GM23338 (cell line): Measurements from ENCODE around the gene RER1. TPM values are rescaled to one million over a fixed set of nuclear protein-coding genes. Genes with fewer than 3 reads are reported as not detected.

Source experiments
- ATAC-seq: fragments of 200-7000 bp; cut with Tn5 transposase; 3 replicates; pipeline ENCODE4 v1.9.1; 2020
- DNase-seq: peaks from one replicate; pipeline ENCODE4 v3.0.0-alpha.2; 2015; ENCODE audit warnings: low spot score
- H2AFZ ChIP-seq: fragments of 200-600 bp; sonication (generic); 2 replicates; pipeline ENCODE4 v1.8.0; 2016; ENCODE audit warnings: antibody characterized with exemption, mild to moderate bottlenecking, moderate library complexity
- H3F3A ChIP-seq: fragments of 200-600 bp; sonication (generic); replicated peaks from 2 replicates; pipeline ENCODE4 v1.8.0; 2017; ENCODE audit warnings: antibody characterized with exemption, mixed run types, low read depth
- H3K27ac ChIP-seq: fragments of 200-600 bp; sonication (generic); 2 replicates; pipeline ENCODE4 v1.6.1; 2016; ENCODE audit warnings: low read depth
- H3K27me3 ChIP-seq: fragments of 200-600 bp; sonication (generic); 2 replicates; pipeline ENCODE4 v1.8.0; 2016; ENCODE audit warnings: mild to moderate bottlenecking, mixed run types, moderate library complexity; ENCODE audit not compliant: insufficient read depth
- H3K36me3 ChIP-seq: fragments of 200-600 bp; sonication (generic); 2 replicates; pipeline ENCODE4 v1.8.0; 2016; ENCODE audit warnings: mild to moderate bottlenecking; ENCODE audit not compliant: insufficient read depth
- H3K4me1 ChIP-seq: fragments of 200-600 bp; sonication (generic); 2 replicates; pipeline ENCODE4 v1.8.0; 2016; ENCODE audit warnings: mild to moderate bottlenecking, moderate library complexity; ENCODE audit not compliant: insufficient read depth
- H3K4me2 ChIP-seq: fragments of 200-600 bp; sonication (generic); 2 replicates; pipeline ENCODE4 v1.7.1; 2017; ENCODE audit warnings: mixed run types
- H3K4me3 ChIP-seq: fragments of 200-600 bp; sonication (generic); 2 replicates; pipeline ENCODE4 v1.6.1; 2016; ENCODE audit warnings: mixed run types
- H3K79me2 ChIP-seq: fragments of 200-600 bp; sonication (generic); replicated peaks from 2 replicates; pipeline ENCODE4 v1.8.0; 2017; ENCODE audit warnings: mild to moderate bottlenecking; ENCODE audit not compliant: insufficient read depth
- H3K9me2 ChIP-seq: fragments of 200-600 bp; sonication (generic); 2 replicates; pipeline ENCODE4 v1.8.0; 2017; ENCODE audit not compliant: insufficient read depth
- H4K20me1 ChIP-seq: fragments of 200-600 bp; sonication (generic); replicated peaks from 2 replicates; pipeline ENCODE4 v1.8.0; 2017; ENCODE audit warnings: mild to moderate bottlenecking; ENCODE audit not compliant: insufficient read depth
- H3K27ac Mint-ChIP-seq: 2 replicates; pipeline ENCODE4 v1.8.0; 2020; ENCODE audit warnings: inconsistent platforms, mild to moderate bottlenecking, moderate library complexity, mixed read lengths
- H3K27me3 Mint-ChIP-seq: 3 replicates; pipeline ENCODE4 v1.8.0; 2022; ENCODE audit warnings: low read depth, mild to moderate bottlenecking, moderate library complexity, mixed read lengths, inconsistent platforms; ENCODE audit not compliant: insufficient read depth, poor library complexity
- H3K36me3 Mint-ChIP-seq: 3 replicates; pipeline ENCODE4 v1.8.0; 2021; ENCODE audit warnings: low read depth, mild to moderate bottlenecking, inconsistent platforms, moderate library complexity, mixed read lengths
- H3K4me1 Mint-ChIP-seq: 3 replicates; pipeline ENCODE4 v1.8.0; 2020; ENCODE audit warnings: mild to moderate bottlenecking, inconsistent platforms, mixed read lengths
- H3K4me3 Mint-ChIP-seq: 3 replicates; pipeline ENCODE4 v1.8.0; 2021; ENCODE audit warnings: moderate library complexity, mild to moderate bottlenecking, inconsistent platforms, mixed read lengths
- H3K9me3 Mint-ChIP-seq: 3 replicates; pipeline ENCODE4 v1.8.0; 2020; ENCODE audit warnings: moderate library complexity, mild to moderate bottlenecking, inconsistent platforms, mixed read lengths
- CTCF ChIP-seq, 2 experiments: fragments of 200-600 bp in 1 of 2; sonication (generic) in 1 of 2; conservative IDR thresholded peaks; 2 replicates each; pipeline versions ENCODE4 v1.5.1 to v1.6.1; 2016 to 2017; ENCODE audit warnings: antibody characterized with exemption in 2 of 2, low read depth in 2 of 2, mild to moderate bottlenecking in 2 of 2, moderate library complexity in 1 of 2
- POLR2AphosphoS5 ChIP-seq: IDR thresholded peaks from 2 replicates; pipeline ENCODE4 v1.6.1; 2016; ENCODE audit warnings: antibody characterized with exemption, low read depth
- ZNF462 ChIP-seq: fragments of 250-450 bp; sonication (Bioruptor Pico); IDR thresholded peaks from 2 replicates; pipeline ENCODE4 v1.5.0; 2020; ENCODE audit warnings: mild to moderate bottlenecking, moderate library complexity
- polyA plus RNA-seq: library from polyadenylated mRNA; unstranded; fragments of >200 nt; fragmentation: Nextera tagmentation; extraction: Ambion mirVana; gene quantifications from 2 replicates; pipeline ENCODE4 v1.2.1, GENCODE V29; 2016
- total RNA-seq: library from RNA; depleted of rRNA; stranded (reverse); fragments of >200 nt; shearing (Covaris generic); gene quantifications from 2 replicates; pipeline ENCODE4 v1.2.3, GENCODE V29; 2014

RER1 gene
- total and polyA plus RNA-seq, 2 experiments from 2014 or later: 58.4 to 99.5 TPM

GRCh38 chr1:2412773-2413494, 21.3 kb downstream of the RER1 start:
- Histone ChIP-seq H3K4me1 (peaks cover 7% of the 10 kb centered on the region; the same call in 1 of the 2 replicates), H2AFZ (peak overlapping the region; percentile 72; the same call in 1 of the 2 replicates), H3K36me3 (no peaks in the 10 kb centered on the region), H3F3A (peaks cover 4% of the 10 kb centered on the region; the same call in 1 of the 2 replicates), H3K79me2 (no peaks in the 10 kb centered on the region), H3K27me3 (no peaks in the 10 kb centered on the region), H4K20me1 (no peaks in the 10 kb centered on the region), H3K9me2 (no peaks in the 10 kb centered on the region), H3K27ac (no peak overlapping the region), H3K4me3 (peak overlapping the region; percentile 83), H3K4me2 (peak overlapping the region; percentile 83)
- H3K9me3 Mint-ChIP-seq: no peaks in the 10 kb centered on the region
- no peak overlapping the region for H3K27ac Mint-ChIP-seq
- peak; percentile 34 for ATAC-seq
- peak overlapping the region; percentile 76; the same call in 2 of the 3 replicates for H3K4me3 Mint-ChIP-seq
- DNase-seq: no peak
- peaks cover 24% of the 10 kb centered on the region for H3K27me3 Mint-ChIP-seq
- peaks cover 16% of the 10 kb centered on the region for H3K4me1 Mint-ChIP-seq
- peaks cover 8% of the 10 kb centered on the region; the same call in 1 of the 3 replicates for H3K36me3 Mint-ChIP-seq
- TF ChIP-seq ZNF462 (CRISPR knock-in tag) (no peak), POLR2AphosphoS5 (peak; percentile 81)

- no peaks in the 10 kb centered on the region for H3K9me2 ChIP-seq
- no peaks in the 10 kb centered on the region for H3K36me3 ChIP-seq
- peak overlapping the region; percentile 76 for H3K4me3 Mint-ChIP-seq
- H3K27me3 ChIP-seq: no peaks in the 10 kb centered on the region
- peaks cover 4% of the 10 kb centered on the region; the same call in 1 of the 2 replicates for H3F3A ChIP-seq
- H3K27ac ChIP-seq: no peak overlapping the region
- peak; percentile 29 for ATAC-seq
- peaks cover 16% of the 10 kb centered on the region for H3K4me1 Mint-ChIP-seq
- H3K36me3 Mint-ChIP-seq: peaks cover 8% of the 10 kb centered on the region; the same call in 1 of the 3 replicates
- DNase-seq: peak; percentile 38
- H3K9me3 Mint-ChIP-seq: no peaks in the 10 kb centered on the region
- H2AFZ ChIP-seq: no peak overlapping the region
- H3K27ac Mint-ChIP-seq: peak overlapping the region; percentile 88; the same call in 1 of the 2 replicates
- peak overlapping the region; percentile 83 for H3K4me3 ChIP-seq
- H3K79me2 ChIP-seq: no peaks in the 10 kb centered on the region
- no peaks in the 10 kb centered on the region for H4K20me1 ChIP-seq
- H3K4me2 ChIP-seq: peak overlapping the region; percentile 83
- H3K4me1 ChIP-seq: peaks cover 7% of the 10 kb centered on the region; the same call in 1 of the 2 replicates
- peaks cover 24% of the 10 kb centered on the region for H3K27me3 Mint-ChIP-seq
- no peak for TF ChIP-seq CTCF (conservative IDR thresholded peaks at IDR 0.05; ENCODE audit: low read depth in 2 of 2)
Measured at GRCh38 chr1:2413495-2414296, 22.1 kb downstream of the RER1 start.
